Mammary epithelial cell (primary cell): ENCODE data around the gene FUT6.

Experiments
- EZH2 ChIP-seq: IDR thresholded peaks from 2 replicates; pipeline ENCODE4 v1.6.1; 2012; ENCODE audit warnings: low read length, inconsistent platforms, borderline replicate concordance
- TF ChIP-seq, protein P1 (sequence below), 2 donors: IDR thresholded peaks in 1 of 2; conservative IDR thresholded peaks in 1 of 2; 2 replicates each; pipeline ENCODE4 v1.5.1; 2011 to 2012; ENCODE audit warnings: inconsistent platforms in 2 of 2, low read length in 2 of 2, mild to moderate bottlenecking in 2 of 2, control low read depth in 1 of 2, low read depth in 1 of 2; ENCODE audit not compliant: insufficient read depth in 1 of 2; ENCODE audit errors: extremely low read depth in 1 of 2

DNA sequence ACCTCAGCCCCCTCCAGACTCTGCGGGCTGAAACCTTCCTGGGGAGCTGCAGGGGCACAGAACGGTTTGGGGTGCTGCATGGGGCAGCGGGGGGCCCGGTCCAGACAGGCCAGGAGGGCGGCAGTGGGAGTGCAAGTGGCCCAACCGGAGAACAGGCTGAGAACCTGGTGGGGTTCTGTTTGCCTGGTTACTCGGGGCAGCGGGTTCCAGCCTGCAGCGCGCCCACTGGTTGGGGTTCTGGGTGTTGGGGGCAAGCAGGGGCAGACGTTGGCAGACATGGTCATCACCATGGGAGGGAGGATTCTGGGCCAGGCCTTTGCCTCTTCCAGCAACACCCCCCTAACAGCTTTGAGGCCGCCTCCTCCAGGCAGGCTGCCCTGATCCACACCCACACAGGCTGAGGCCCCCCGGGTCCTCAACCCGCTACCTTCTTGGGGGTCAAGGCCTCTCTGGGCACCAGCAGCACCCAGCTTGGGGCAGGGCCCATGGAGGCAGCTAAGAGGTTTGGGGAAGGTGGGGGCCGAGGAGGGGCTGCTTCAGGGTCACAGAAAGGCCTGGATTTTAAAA is 54.8 kb downstream of the FUT6 start, which contains the start of gene PRR22:
- TF ChIP-seq, protein P1, sequence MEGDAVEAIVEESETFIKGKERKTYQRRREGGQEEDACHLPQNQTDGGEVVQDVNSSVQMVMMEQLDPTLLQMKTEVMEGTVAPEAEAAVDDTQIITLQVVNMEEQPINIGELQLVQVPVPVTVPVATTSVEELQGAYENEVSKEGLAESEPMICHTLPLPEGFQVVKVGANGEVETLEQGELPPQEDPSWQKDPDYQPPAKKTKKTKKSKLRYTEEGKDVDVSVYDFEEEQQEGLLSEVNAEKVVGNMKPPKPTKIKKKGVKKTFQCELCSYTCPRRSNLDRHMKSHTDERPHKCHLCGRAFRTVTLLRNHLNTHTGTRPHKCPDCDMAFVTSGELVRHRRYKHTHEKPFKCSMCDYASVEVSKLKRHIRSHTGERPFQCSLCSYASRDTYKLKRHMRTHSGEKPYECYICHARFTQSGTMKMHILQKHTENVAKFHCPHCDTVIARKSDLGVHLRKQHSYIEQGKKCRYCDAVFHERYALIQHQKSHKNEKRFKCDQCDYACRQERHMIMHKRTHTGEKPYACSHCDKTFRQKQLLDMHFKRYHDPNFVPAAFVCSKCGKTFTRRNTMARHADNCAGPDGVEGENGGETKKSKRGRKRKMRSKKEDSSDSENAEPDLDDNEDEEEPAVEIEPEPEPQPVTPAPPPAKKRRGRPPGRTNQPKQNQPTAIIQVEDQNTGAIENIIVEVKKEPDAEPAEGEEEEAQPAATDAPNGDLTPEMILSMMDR (conservative IDR thresholded peaks at IDR 0.05 in 1 of 2, IDR thresholded peaks at IDR 0.05 in 1 of 2; ENCODE audit: extremely low read depth in 1 of 2, insufficient read depth in 1 of 2, low read depth in 1 of 2, low read length in 2 of 2) = no peak
- TF ChIP-seq EZH2 = no peak
